Occipital lobe (tissue), 2 donors: ENCODE data around the gene OR56A5. TPM values are rescaled to one million over a fixed set of nuclear protein-coding genes. Genes with fewer than 3 reads are reported as not detected.
"Not testable (repeated sequence)": the region's sequence is repeated elsewhere in the genome, so short reads cannot be mapped to it uniquely, and the experiment has no call there.

Experiments
- DNase-seq: peaks from one replicate; lab custom pipeline; 2025; lab: John Stamatoyannopoulos, UW
- total RNA-seq: library from RNA; depleted of rRNA; stranded (reverse); fragments of >200 nt; gene quantifications from one replicate; pipeline ENCODE4 v1.2.3, GENCODE V29; 2014

Gene OR56A5, protein sequence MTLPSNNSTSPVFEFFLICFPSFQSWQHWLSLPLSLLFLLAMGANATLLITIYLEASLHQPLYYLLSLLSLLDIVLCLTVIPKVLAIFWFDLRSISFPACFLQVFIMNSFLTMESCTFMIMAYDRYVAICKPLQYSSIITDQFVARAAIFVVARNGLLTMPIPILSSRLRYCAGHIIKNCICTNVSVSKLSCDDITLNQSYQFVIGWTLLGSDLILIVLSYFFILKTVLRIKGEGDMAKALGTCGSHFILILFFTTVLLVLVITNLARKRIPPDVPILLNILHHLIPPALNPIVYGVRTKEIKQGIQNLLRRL
- not detected for total RNA-seq

DNA sequence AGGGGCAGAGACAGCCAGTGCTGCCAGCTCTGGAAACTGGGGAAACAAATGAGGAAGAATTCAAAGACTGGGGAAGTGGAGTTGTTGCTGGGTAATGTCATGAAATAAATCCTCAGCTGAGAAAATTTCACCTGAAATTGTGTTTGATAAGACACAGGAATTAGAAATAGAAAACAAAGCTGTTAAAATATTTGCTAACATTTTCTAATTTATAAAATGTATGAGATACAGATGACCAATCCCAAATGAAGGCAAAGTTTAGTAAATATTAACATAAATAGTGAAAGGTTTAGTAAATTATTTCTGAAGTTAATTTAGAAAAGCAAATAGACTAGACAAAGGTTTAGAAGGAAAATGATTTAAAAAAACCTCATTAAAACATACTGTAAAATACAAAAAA lies at the start of gene OR56A5:
OR56A5 (minus strand) TSS at position 101 of the 400 bp plus-strand sequence; CDS start at position 101, 0 bp downstream.
- no peak for DNase-seq

DNA sequence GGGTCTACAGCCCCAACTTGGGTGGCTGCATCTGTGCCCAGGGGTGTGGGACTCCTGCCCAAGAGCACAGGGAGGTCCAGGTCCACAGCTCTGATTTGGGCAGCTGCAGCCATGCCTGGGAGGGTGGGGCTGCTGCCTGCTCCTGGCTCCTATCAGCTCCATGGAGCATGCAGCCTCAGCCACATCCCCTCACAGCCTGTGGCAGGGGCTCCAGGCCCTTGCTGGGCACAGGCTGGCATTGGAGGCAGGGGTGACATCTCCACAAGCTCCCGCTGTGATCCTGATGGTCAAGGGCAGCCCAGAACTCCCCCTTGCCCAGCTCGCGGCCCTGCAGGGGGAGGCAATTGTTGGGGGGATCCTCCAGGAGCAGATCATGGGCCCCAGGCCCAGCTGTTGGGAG lies 44.7 kb upstream of the OR56A5 start:
- DNase-seq, result no peak

DNA sequence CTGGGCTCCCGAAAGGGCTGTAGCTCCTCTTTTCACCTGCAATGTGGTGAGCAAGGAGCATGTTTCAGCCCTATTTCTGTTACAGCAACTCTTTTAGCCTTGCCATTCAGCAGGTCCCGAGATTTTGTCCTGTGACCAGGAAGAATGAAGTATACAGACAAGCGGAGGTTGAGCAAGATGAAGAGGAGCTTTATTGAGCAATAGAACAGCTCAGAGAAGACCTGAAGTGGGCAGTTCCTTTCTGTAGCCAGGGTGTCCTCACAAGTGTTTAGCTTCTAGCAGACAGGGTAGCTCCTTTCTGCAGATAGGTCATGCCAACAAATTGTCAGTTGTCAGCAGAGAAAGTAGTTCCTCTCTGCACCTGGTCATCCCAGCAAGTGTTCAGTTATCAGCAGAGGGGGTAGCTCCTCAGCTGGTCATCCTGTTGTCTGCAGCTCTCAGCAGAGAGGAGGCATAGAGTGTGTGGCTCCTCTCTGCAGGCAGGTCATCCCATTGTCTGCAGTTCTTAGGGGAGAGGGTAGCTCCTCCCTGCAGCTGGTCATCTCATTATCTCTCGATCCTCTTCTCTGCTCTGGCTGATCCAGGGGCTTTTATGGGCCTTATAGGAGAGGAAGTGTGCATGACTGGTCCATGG lies 43.9 kb upstream of the OR56A5 start:
- DNase-seq, result no peak

DNA sequence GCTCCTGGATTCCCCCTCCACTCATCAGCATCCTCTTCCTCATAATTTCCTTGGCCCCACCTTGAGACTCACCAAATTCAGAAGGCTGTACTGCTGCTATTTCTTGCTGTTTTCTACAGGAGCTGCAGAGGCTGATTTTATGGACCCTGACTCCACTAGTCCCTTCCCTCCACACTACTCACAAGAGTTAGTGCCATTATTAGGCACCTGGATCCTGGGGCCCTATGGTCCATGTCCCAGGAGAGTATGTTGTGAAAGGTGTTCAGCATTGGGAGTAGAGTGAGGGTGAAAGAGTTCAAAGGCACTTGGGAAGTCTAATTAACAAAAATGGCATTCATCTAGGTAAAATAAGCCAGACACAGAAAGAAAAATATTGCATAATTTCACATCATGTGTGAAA lies 38.6 kb upstream of the OR56A5 start, which contains the start of gene OR56A4:
OR56A4 (minus strand) TSS at position 101 of the 400 bp plus-strand sequence. CDS start 3,954 bp downstream, outside the sequence.
- DNase-seq, result no peak

DNA sequence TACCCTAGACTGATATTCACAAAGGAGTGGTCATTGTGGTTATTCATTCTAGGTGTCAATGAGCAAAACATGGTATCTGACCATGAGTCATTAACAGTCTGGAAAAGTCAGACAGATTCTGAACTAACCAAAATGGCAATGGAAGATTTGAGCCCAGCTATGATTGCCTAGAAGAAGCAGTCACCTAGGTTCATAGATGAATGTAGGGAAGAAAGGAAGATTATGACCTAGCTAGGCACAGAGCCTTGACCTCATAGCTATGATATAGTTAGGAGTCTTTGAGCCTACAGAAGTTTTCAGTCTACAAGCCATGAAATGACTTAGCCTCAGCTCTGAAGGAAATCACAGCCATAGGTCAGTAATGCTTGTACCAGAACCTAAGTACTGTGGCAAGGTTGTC lies 38.1 kb upstream of the OR56A5 start:
- no peak for DNase-seq

DNA sequence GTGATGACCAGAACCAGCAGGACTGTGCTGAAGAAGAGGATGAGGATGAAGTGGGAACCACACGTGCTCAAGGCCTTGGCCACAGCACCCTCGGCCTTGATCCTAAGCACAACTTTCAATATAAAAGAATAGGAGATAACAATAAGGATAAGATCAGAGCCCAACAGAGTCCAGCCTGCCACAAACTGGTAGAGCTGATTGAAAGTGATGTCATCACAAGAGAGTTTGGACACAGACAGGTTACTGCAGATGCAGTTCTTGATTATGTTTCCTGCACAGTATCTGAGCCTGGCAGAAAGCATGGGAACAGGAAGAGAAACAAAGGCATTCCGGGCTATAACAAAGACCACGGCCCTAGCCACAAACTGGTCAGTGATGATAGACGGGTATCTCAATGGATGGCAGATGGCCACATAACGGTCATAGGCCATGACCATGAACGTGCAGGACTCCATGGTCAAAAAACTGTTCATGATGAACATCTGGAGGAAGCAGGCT lies 34.0 kb upstream of the OR56A5 start:
- no peak for DNase-seq

DNA sequence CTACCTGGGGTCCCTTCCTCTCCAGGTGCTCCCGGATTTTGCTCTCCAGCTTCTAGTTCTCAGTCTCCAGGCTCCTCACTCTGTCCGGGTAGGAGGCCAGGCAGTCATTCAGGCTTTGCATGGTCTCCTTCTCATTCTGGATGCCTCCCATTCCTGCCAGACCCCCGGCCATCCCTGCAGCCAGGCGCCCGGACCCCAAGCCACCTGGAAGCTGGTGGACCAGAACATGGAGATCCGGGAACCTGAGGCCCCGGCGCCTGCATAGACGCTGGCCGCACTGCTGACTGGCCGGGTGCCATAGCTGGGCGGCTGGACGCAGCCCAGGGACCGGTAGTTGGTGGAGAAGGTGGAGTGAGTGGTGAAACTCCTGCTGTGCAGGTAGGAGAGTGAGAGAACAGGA lies 26.5 kb upstream of the OR56A5 start:
- DNase-seq, result no peak

DNA sequence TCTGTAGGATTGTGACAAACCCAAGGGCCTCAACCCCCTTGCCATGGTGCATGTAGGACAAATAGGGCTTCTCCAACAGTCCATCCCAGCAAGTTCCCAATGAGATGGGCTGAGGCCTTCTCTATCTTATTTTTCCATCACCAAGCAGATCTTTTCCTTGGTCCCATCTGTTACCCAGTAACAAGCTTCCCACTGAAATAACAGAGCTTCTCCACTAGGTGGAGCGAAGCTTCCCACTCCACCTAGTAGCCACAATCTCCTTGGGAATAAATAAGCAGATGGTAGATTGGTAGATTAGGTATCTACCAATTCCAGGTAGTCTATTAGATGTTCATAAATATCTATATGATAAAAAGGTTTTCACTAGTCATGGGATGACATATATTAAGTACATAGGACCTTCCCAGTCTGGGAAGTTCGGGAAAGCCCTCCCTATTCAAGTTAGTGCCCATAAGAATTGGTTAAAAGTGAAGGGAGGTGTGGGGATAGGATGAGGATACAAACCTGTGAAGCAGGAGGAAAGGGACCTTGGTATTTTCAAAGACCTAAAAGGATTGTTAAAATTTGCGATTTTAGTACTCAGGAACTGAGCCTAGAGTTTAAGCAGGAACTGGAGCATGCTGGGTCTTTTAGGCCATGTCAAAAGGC lies 24.4 kb upstream of the OR56A5 start:
- no peak for DNase-seq

DNA sequence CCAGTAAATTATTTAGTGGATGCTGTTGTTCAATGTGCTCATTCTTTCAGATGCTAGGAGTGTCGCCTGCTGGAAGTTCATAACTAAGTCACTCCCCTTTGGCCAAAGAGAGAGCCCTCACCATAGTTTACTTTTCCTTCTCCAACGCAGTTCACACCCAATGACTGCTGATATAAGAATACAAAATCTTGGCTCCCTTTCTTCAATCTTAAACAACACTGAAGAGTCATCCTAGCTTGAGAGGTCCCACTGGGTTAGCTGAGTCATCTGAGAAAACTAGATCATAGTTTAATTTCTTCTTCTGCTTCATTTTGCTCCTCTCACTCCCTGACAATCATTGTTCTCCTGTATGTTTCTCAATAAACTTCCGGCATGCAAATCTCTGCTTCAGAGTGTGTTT lies 23.9 kb upstream of the OR56A5 start:
- no peak for DNase-seq

DNA sequence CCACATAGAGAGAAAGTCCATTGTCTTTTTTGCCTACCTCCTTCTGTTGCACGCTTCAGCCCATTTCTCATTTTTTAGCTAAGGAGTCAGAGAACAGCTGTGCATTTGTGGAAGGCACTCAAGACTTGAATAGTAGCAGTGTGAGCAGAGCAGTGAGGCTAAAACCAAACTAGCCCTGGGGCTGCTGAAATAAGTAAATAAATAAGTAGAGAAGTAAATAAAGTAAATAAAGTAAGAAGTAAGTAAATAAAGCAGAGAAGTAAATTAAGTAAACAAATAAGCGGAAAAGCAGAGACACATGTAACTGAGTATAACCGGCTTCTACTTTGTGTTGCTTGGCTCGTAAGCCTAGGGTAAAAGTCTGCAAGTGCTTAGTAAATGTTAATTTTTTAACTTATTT lies 20.9 kb upstream of the OR56A5 start:
- no peak for DNase-seq

DNA sequence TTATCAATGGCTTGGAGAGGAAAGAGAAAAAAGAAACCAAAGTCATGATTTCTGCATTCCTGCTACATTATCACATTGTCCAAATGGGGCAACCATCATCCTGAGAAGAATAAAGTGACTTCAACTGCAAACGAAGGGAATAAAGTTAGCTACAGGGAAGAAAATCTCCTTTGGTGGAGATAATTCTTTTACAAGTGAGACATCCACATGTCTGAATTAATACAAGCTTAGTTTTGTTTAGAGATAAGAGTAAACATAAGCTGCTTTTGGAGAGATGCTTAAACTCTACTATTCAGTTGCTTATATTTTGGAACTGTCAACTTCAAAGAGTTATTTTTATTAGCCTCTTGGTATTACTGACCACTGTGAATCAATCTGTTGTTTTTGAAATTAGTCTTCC lies 18.6 kb upstream of the OR56A5 start, which contains the start of gene OR52L1:
OR52L1 (minus strand) TSS at position 101 of the 400 bp plus-strand sequence; CDS start at position 46, 55 bp downstream.
- no peak for DNase-seq

DNA sequence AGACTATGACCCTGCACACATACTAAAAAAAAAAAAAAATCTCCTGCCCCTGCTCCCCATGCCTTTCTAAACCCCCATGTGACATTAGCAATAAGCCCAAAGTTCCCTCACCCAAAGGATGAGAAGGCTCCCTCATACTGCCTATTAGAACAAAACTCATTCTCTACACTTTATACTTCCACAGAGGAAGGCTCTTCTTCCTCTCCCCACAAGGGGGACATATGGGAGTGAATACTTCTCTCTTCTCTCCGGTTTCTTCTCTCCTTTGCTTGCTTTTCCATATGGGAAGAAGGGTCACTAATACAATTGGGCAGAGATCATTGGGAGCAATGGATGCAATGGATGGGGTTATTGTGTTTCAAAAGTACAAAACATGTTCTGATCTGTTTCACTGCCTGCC lies 15.1 kb upstream of the OR56A5 start:
- DNase-seq, result no peak

DNA sequence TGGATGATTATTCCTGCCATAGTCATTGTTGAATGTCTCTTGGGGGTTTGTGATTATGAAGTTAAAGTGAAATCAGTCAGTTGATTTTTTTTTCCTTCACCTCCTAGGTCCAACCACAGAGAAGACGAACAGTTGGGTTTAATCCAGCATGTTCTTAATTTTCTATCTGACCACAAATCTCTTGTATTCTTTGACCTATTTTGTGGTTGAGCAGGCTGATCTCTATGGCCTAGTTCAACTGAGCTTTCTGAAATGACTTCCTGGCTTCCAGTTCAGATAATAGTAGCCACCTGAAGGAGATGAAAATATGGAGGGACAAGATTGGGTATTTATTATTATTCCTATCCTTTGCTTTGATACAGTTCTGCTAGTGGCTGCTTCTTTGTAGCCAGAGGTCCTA lies 5.2 kb upstream of the OR56A5 start:
- no peak for DNase-seq

DNA sequence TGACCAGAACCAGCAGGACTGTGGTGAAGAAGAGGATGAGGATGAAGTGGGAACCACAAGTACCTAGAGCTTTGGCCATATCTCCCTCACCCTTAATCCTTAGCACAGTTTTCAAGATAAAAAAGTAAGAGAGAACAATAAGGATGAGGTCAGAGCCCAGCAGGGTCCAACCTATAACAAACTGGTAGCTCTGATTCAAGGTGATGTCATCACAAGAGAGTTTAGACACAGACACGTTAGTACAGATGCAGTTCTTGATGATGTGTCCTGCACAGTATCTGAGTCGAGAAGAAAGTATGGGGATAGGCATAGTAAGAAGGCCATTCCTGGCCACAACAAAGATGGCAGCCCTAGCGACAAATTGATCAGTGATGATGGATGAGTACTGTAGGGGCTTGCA lies 586 bp downstream of the OR56A5 start:
- DNase-seq, result no peak

DNA sequence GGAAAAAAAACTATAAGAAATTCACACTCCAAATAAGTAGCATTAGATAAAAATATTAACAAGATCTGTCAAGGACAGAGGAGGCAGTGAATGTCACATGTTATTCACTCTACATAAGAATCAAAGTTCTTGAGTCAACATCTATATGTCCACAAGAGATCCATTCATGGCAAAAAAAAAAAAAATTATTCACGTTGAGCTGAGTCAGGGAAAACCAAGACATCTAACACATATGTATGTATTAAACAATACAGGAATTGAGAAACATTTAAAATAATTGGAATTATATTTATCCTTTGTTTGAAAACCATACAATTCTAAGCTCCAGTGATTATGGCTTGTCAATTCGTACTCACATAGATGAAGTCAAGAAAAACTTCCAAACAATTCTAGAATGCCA lies 1.3 kb downstream of the OR56A5 start:
- DNase-seq, result no peak

DNA sequence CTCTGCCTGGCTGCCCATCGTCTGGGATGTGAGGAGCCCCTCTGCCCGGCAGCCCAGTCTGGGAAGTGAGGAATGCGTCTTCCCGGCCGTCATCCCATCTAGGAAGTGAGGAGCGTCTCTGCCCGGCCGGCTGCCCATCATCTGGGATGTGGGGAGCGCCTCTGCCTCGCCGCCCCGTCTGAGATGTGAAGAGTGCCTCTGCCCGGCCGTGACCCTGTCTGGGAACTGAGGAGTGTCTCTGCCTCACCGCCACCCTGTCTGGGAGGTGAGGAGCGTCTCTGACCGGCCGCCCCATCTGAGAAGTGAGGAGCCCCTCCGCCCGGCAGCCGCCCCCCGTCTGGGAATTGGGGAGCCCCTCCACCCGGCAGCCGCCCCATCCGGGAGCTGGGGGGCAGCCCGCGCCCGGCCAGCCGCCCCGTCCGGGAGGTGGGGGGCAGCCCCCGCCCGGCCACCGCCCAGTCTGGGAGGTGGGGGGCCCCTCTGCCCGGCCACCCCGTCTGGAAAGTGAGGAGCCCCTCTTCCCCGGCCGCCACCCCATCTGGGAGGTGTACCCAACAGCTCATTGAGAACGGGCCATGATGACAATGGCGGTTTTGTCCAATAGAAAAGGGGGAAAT lies 7.5 kb downstream of the OR56A5 start:
- not testable (repeated sequence) for DNase-seq

DNA sequence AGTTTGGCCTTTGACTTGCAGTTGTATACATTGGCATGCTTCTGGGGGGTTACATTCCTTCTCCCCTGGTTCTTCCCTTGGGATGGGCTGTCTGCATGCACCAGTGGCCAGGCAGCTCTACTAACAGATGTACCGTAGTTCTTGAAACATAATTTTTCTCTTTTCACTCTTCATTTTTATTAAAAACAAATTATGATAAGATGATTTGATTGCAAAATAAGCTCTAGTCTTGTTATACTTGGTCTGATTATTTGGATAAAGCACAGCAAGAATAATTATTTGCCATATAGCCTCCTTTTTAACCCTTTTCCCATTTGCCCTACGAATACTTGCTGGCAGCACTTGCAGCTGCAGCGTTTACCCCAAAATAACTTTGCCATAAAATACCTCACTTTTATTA lies 12.7 kb downstream of the OR56A5 start:
- DNase-seq, result no peak

DNA sequence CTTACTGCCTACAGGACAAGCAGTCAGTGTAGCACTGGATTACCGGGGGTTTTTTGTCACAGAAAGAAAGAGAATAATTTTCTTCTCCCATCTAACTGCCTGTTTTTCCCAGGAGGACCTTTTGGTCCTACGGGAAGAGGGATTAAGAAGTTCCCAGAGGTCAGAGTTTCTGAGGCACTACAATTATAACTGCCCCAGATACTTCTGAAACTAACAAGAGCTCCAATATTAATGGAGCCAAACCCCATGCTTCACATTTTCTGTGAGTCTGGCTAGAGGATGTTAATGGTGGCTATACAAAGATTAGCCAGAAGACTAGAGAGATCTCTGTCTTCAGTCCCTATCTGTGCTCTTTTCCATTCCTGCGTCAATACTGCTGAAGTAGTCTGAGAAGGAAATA lies 26.3 kb downstream of the OR56A5 start, which contains the start of gene OR56A3:
OR56A3 (plus strand) TSS at position 301 of the 400 bp plus-strand sequence. CDS start 5,096 bp downstream, outside the sequence.
- DNase-seq, result no peak

DNA sequence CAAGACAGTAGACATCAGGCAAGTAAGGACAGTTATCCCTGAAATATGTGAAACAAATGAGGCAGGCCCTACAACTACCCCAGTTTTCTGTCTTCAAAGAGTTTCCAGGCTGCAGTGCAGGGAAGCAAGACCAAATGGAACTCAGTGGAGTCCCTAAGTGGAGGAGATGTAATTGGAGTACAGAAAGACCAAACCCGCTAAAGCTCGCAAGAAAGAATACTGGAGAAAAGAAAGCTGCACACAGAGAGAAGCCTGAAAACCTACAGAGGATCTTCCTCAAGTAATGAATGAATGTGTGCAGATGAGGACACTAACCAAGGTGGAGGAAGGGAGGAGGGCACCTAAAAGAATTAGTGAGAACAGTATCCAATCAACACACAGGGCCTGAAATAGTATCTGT lies 27.5 kb downstream of the OR56A5 start:
- no peak for DNase-seq

DNA sequence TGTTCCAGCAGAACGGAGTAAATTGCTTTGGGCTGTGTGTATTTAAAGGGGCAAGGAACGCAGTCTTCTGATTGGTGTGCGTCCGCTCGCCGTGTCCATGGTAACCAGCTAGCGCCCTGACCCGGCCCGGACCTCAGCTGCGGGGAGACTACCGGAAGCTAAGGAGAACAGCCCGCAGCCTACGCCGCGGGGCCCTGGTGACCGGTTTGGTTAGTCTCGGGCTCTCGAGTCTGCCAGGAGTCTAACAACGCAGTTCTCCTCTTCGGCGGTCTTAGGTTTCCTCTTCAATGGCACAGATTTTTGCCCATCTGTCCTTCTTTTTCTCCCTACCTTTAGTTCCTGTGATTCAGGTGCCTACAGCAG lies 29.7 kb downstream of the OR56A5 start:
- DNase-seq, result no peak

DNA sequence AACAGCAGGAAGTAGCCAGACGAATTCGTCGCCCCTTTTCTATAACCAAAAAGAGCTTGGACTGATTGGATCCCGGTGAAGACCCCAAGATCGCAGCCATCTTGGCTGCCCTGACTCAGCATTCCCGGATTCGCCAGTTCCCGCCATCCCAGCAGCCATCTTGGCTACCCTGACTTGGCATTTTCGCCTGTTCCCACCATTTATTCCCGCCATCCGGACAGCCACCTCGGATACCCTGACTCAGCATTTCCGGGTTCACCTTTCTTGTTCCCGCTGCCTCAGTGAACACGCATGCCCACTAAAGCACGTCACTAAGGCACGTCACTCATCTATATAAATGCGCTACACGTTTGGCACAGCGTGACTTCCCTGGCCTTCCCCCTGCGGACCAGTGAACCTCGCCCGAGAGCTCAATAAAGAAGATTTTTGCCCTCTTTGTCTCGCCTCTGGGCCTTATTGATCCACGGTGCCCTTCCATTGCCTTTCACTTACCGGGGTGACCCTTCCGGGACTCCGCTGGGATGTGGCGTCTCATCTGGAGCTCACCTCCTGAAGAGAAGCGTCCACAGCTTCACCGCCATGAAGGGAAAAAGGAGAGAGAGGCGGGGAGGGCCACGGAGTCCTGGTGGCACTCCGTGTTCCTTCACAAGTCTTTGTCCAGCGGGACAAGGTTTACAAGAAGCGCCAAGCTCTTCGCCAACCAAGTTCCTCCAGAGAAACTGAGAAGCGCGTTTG lies 30.3 kb downstream of the OR56A5 start:
- DNase-seq, result no peak
